Measurements from ENCODE around the gene GSG1L. TPM values are rescaled to one million over a fixed set of nuclear protein-coding genes. Genes with fewer than 3 reads are reported as not detected.

The GSG1L gene
- total and polyA plus RNA-seq, 9 of the 15 experiments (the other 6 are each of a cell fraction or from before 2014, with no cell fraction given), result not detected

GRCh38 chr16:28107232-28107631 is 43.7 kb upstream of the GSG1L start:
- in situ Hi-C loops (cut with MboI), result no loop called here
- CTCF ChIA-PET (ENCODE audit: low intra/inter-chr PET ratio), result no interaction called here
- no peak for DNase-seq (ENCODE audit: extremely low read depth in 1 of 4, low spot score in 3 of 4)

More at GRCh38 chr16:28107232-28107631, 43.7 kb upstream of the GSG1L start:
- H3K79me2 ChIP-seq (ENCODE audit: control insufficient read depth, insufficient read depth, low read length), result no peaks in the 10 kb centered on the region; the same call in 1 of the 3 replicates
- no TSS peak for BruUV-seq (replicated peaks)
- H3K4me3 ChIP-seq, result no peak overlapping the region
- no peak overlapping the region for H3K27ac ChIP-seq (ENCODE audit: extremely low read depth, low read depth, low read length)
- H3K9me1 ChIP-seq (ENCODE audit: control insufficient read depth, insufficient read depth, low read length), result no peaks in the 10 kb centered on the region
- H3K9ac ChIP-seq (ENCODE audit: insufficient read depth in 1 of 2, low read depth in 2 of 2, low read length in 2 of 2), result no peak overlapping the region
- ATAC-seq (no peak), FAIRE-seq (no peak)
- no peak overlapping the region for H3K4me2 ChIP-seq (ENCODE audit: insufficient read depth, low read length)
- no peak for TF ChIP-seq E2F5 (CRISPR knock-in tag; IDR thresholded peaks at IDR 0.05)
- TF ChIP-seq RUNX1 (IDR thresholded peaks at IDR 0.05; ENCODE audit: low read depth), result no peak
- no peak for TF ChIP-seq FOXA3 (CRISPR knock-in tag; conservative IDR thresholded peaks at IDR 0.05 in 1 of 2, IDR thresholded peaks at IDR 0.05 in 1 of 2)
- TF ChIP-seq XRCC4 (IDR thresholded peaks at IDR 0.05; ENCODE audit: extremely low read depth, insufficient read depth, insufficient read length), result no peak
- TF ChIP-seq GATAD2B (IDR thresholded peaks at IDR 0.05; ENCODE audit: borderline replicate concordance), result no peak
- TF ChIP-seq ZNF184 (CRISPR knock-in tag; IDR thresholded peaks at IDR 0.05), result no peak
- TF ChIP-seq ZNF165 (CRISPR knock-in tag; IDR thresholded peaks at IDR 0.05; ENCODE audit: borderline replicate concordance), result no peak
- TF ChIP-seq RFX1 (IDR thresholded peaks at IDR 0.05), result no peak
- TF ChIP-seq MEF2A (IDR thresholded peaks at IDR 0.05; ENCODE audit: control insufficient read depth, low read depth, low read length), result no peak
- TF ChIP-seq ZNF740 (CRISPR knock-in tag; IDR thresholded peaks at IDR 0.05), result no peak
- TF ChIP-seq ZNF740 (tag; IDR thresholded peaks at IDR 0.05), result no peak
- no peaks in the 10 kb centered on the region for H3K9me3 ChIP-seq (replicated peaks; ENCODE audit: control insufficient read depth, insufficient read depth, low read depth, low read length)
- intact Hi-C loops (cut with micrococcal nuclease), result no loop called here
- peaks cover 10% of the 10 kb centered on the region; the same call in 1 of the 2 replicates for H4K20me1 ChIP-seq (replicated peaks; ENCODE audit: control insufficient read depth, insufficient read depth, low read length)
- H3K27me3 ChIP-seq (ENCODE audit: control insufficient read depth in 2 of 2, insufficient read depth in 2 of 2, low read length in 2 of 2), result no peaks in the 10 kb centered on the region
- peaks cover 2 to 10% of the 10 kb centered on the region in 2 experiments; a peak in 2 of 5 replicates for H3K4me1 ChIP-seq (replicated peaks in 1 of 2; ENCODE audit: control insufficient read depth in 2 of 2, insufficient read depth in 2 of 2, low read length in 2 of 2)
- POLR2A ChIA-PET, result interaction anchor here (0.7 to 1.2 kb wide), 3 partner anchors 11 to 449 kb away, joined by 3 to 4 read pairs (median 3); no protein-coding TSS in a partner anchor
- peaks cover 99% of the 10 kb centered on the region for H3K36me3 ChIP-seq (ENCODE audit: control insufficient read depth, insufficient read depth, low read length)
- no peak overlapping the region for H2AFZ ChIP-seq (ENCODE audit: low read depth, low read length)
- WGBS (ENCODE audit: insufficient coverage, low coverage, missing lambda C conversion rate), result 90% methylated on average over 8 of the region's 8 CpGs

All from K562 (cell line).